Cardiac muscle cell (in vitro differentiated cells and primary cell): ENCODE data around the gene IL3. TPM values are rescaled to one million over a fixed set of nuclear protein-coding genes. Genes with fewer than 3 reads are reported as not detected.

Experiments
- DNase-seq, 2 donors: peaks; one replicate each; pipeline versions ENCODE4 v3.0.0 to v3.0.0-alpha.2; 2010 to 2017; ENCODE audit warnings: low read depth in 1 of 2, low spot score in 1 of 2
- H3K27ac ChIP-seq: fragments of 200-600 bp; sonication (generic); 2 replicates; pipeline ENCODE4 v1.5.1; 2016
- H3K27me3 ChIP-seq: fragments of 200-600 bp; sonication (generic); 2 replicates; pipeline ENCODE4 v1.6.0; 2016; ENCODE audit warnings: control low read depth
- H3K36me3 ChIP-seq: fragments of 200-600 bp; sonication (generic); 2 replicates; pipeline ENCODE4 v1.5.1; 2016; ENCODE audit warnings: control low read depth
- H3K4me1 ChIP-seq: fragments of 200-600 bp; sonication (generic); 2 replicates; pipeline ENCODE4 v1.8.1; 2017; ENCODE audit warnings: low read depth, mild to moderate bottlenecking, mixed run types
- H3K4me3 ChIP-seq: fragments of 200-600 bp; sonication (generic); 2 replicates; pipeline ENCODE4 v1.5.1; 2016; ENCODE audit warnings: mild to moderate bottlenecking
- H3K9me3 ChIP-seq: fragments of 200-600 bp; sonication (generic); 2 replicates; pipeline ENCODE4 v1.5.1; 2017; ENCODE audit warnings: low read depth, mild to moderate bottlenecking, control low read depth
- CTCF ChIP-seq: IDR thresholded peaks from 2 replicates; pipeline ENCODE4 v1.5.1; 2012; ENCODE audit warnings: low read depth, mild to moderate bottlenecking, low read length
- polyA plus RNA-seq: library from polyadenylated mRNA; unstranded; fragments of >200 nt; fragmentation: Nextera tagmentation; extraction: Ambion mirVana; gene quantifications from 2 replicates; pipeline ENCODE4 v1.2.1, GENCODE V29; 2016
- total RNA-seq: library from RNA; depleted of rRNA; stranded (reverse); fragments of >200 nt; gene quantifications from 2 replicates; pipeline ENCODE4 v1.2.3, GENCODE V29; 2016

IL3 gene
- total and polyA plus RNA-seq, 2 experiments from 2014 or later, result not detected

- no peak for DNase-seq
These were observed 36.4 kb upstream of the IL3 start for GRCh38 chr5:132024117-132024435.

GRCh38 chr5:132024789-132025402 is 35.6 kb upstream of the IL3 start:
- Histone ChIP-seq H3K36me3 (no peaks in the 10 kb centered on the region), H3K27me3 (peaks cover 3% of the 10 kb centered on the region), H3K4me1 (no peaks in the 10 kb centered on the region), H3K9me3 (no peaks in the 10 kb centered on the region), H3K27ac (no peak overlapping the region), H3K4me3 (no peak overlapping the region)
- no peak for TF ChIP-seq CTCF
- DNase-seq, result peak in 1 of 2 donors; percentile 28

More at GRCh38 chr5:132024117-132024435, 36.4 kb upstream of the IL3 start:
- no peak for TF ChIP-seq CTCF
- H3K4me3 ChIP-seq, result no peak overlapping the region
- peaks cover 3% of the 10 kb centered on the region for H3K27me3 ChIP-seq
- H3K36me3 ChIP-seq, result no peaks in the 10 kb centered on the region
- no peaks in the 10 kb centered on the region for H3K4me1 ChIP-seq
- H3K27ac ChIP-seq, result no peak overlapping the region
- no peaks in the 10 kb centered on the region for H3K9me3 ChIP-seq

GRCh38 chr5:132025403-132025971 is 35.0 kb upstream of the IL3 start:
- Histone ChIP-seq H3K4me1 (no peaks in the 10 kb centered on the region), H3K4me3 (no peak overlapping the region), H3K9me3 (no peaks in the 10 kb centered on the region), H3K27ac (no peak overlapping the region), H3K27me3 (peaks cover under 1% of the 10 kb centered on the region), H3K36me3 (no peaks in the 10 kb centered on the region)
- no peak for DNase-seq
- no peak for TF ChIP-seq CTCF

DNA sequence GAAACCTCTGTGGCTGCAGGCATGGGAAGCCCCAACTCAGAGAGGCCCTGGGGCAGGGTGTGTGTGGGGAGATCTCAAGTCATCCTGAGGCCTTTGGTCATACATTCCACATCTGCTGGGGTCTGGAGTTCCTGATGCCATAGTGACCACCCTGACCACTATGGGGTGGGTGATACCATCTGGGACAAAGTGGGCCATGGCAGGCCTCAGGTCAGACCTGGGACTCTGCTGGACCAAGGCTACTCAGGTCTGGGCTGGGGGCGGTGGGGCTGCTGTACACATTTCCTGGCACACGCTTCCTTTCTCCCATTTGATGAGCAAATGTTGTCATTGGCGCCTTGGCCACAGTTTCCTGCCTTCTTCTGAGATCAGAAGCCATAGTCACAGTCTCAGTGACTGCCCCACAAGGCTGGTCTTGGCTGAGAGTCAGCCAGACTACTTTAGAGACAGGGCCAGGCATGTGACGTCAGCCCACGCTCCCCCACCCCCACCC is 33.9 kb upstream of the IL3 start:
- no peaks in the 10 kb centered on the region for H3K36me3 ChIP-seq
- TF ChIP-seq CTCF, result no peak
- H3K9me3 ChIP-seq, result no peaks in the 10 kb centered on the region
- H3K4me3 ChIP-seq, result no peak overlapping the region
- DNase-seq, result no peak
- no peaks in the 10 kb centered on the region for H3K4me1 ChIP-seq
- H3K27ac ChIP-seq, result no peak overlapping the region
- no peaks in the 10 kb centered on the region for H3K27me3 ChIP-seq

DNA sequence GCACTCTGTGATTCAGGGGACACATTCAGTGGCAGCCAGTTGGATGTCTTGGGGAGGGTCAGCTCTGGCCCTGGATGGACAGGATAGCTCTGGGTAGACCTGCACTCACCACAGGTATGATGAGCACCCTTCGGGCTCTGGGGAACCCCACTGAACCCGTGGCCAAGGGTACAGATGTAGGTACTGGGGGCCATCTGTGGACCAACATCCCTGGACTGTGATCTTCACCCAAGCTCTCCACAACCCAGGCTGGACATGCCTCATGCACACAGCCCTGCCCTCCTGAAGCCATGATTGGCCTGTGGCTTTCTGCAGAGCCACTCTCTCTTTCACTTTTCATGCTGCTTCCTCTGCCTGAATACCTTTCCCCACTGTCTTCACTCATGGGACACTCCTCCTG is 33.4 kb upstream of the IL3 start:
- no peak overlapping the region for H3K4me3 ChIP-seq
- H3K4me1 ChIP-seq, result no peaks in the 10 kb centered on the region
- no peak overlapping the region for H3K27ac ChIP-seq
- no peak for TF ChIP-seq CTCF
- no peaks in the 10 kb centered on the region for H3K27me3 ChIP-seq
- H3K9me3 ChIP-seq, result no peaks in the 10 kb centered on the region
- no peak for DNase-seq
- H3K36me3 ChIP-seq, result no peaks in the 10 kb centered on the region
